ENCODE measurements around the gene CCKAR. TPM values are rescaled to one million over a fixed set of nuclear protein-coding genes. Genes with fewer than 3 reads are reported as not detected.

Gene CCKAR, protein sequence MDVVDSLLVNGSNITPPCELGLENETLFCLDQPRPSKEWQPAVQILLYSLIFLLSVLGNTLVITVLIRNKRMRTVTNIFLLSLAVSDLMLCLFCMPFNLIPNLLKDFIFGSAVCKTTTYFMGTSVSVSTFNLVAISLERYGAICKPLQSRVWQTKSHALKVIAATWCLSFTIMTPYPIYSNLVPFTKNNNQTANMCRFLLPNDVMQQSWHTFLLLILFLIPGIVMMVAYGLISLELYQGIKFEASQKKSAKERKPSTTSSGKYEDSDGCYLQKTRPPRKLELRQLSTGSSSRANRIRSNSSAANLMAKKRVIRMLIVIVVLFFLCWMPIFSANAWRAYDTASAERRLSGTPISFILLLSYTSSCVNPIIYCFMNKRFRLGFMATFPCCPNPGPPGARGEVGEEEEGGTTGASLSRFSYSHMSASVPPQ
- not detected for total RNA-seq

GRCh38 chr4:26490111-26490959 is at the start of gene CCKAR:
TSS of gene CCKAR (minus strand) at chr4:26490484. CDS start at chr4:26490267, 217 bp downstream.
- H3K27me3 ChIP-seq = no peaks in the 10 kb centered on the region
- intact Hi-C loops (cut with DNase I) = no loop called here
- H3K9ac ChIP-seq (ENCODE audit: low read depth in 2 of 2, low read length in 2 of 2) = no peak within 1 kb of the TSS
- H3K36me3 ChIP-seq = no peaks in the 10 kb centered on the region
- H3K4me3 ChIP-seq = no peak within 1 kb of the TSS
- H3K9me3 ChIP-seq = no peaks in the 10 kb centered on the region
- no peak for DNase-seq
- TF ChIP-seq, protein P1, sequence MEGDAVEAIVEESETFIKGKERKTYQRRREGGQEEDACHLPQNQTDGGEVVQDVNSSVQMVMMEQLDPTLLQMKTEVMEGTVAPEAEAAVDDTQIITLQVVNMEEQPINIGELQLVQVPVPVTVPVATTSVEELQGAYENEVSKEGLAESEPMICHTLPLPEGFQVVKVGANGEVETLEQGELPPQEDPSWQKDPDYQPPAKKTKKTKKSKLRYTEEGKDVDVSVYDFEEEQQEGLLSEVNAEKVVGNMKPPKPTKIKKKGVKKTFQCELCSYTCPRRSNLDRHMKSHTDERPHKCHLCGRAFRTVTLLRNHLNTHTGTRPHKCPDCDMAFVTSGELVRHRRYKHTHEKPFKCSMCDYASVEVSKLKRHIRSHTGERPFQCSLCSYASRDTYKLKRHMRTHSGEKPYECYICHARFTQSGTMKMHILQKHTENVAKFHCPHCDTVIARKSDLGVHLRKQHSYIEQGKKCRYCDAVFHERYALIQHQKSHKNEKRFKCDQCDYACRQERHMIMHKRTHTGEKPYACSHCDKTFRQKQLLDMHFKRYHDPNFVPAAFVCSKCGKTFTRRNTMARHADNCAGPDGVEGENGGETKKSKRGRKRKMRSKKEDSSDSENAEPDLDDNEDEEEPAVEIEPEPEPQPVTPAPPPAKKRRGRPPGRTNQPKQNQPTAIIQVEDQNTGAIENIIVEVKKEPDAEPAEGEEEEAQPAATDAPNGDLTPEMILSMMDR (IDR thresholded peaks at IDR 0.05) = no peak
- no peaks in the 10 kb centered on the region for H3K4me1 ChIP-seq
- H3K27ac ChIP-seq = no peak within 1 kb of the TSS

- no peaks in the 10 kb centered on the region for H3K27me3 ChIP-seq
- TF ChIP-seq, protein P1 (IDR thresholded peaks at IDR 0.05) = no peak
- no peak for DNase-seq
- H3K4me3 ChIP-seq = no peak overlapping the region
- H3K4me1 ChIP-seq = no peaks in the 10 kb centered on the region
- no peak overlapping the region for H3K27ac ChIP-seq
- H3K9ac ChIP-seq (ENCODE audit: low read depth in 2 of 2, low read length in 2 of 2) = no peak overlapping the region
- H3K9me3 ChIP-seq = no peaks in the 10 kb centered on the region
- H3K36me3 ChIP-seq = no peaks in the 10 kb centered on the region
- intact Hi-C loops (cut with DNase I) = no loop called here
Measured at GRCh38 chr4:26533685-26534084, 43.4 kb upstream of the CCKAR start.

GRCh38 chr4:26531491-26532116 is 41.3 kb upstream of the CCKAR start:
- Histone ChIP-seq H3K36me3 (no peaks in the 10 kb centered on the region), H3K27ac (no peak overlapping the region), H3K9me3 (no peaks in the 10 kb centered on the region), H3K4me1 (no peaks in the 10 kb centered on the region), H3K4me3 (no peak overlapping the region), H3K9ac (ENCODE audit: low read depth in 2 of 2, low read length in 2 of 2) (no peak overlapping the region), H3K27me3 (no peaks in the 10 kb centered on the region)
- intact Hi-C loops (cut with DNase I) = no loop called here
- TF ChIP-seq, protein P1 (IDR thresholded peaks at IDR 0.05) = no peak
- DNase-seq = no peak

- Histone ChIP-seq H3K36me3 (no peaks in the 10 kb centered on the region), H3K27me3 (no peaks in the 10 kb centered on the region), H3K4me3 (no peak overlapping the region), H3K4me1 (no peaks in the 10 kb centered on the region), H3K9ac (ENCODE audit: low read depth in 2 of 2, low read length in 2 of 2) (no peak overlapping the region), H3K27ac (no peak overlapping the region), H3K9me3 (no peaks in the 10 kb centered on the region)
- DNase-seq = no peak
- intact Hi-C loops (cut with DNase I) = no loop called here
- TF ChIP-seq, protein P1 (IDR thresholded peaks at IDR 0.05) = no peak
Measured at GRCh38 chr4:26530099-26530498, 39.8 kb upstream of the CCKAR start.

DNA sequence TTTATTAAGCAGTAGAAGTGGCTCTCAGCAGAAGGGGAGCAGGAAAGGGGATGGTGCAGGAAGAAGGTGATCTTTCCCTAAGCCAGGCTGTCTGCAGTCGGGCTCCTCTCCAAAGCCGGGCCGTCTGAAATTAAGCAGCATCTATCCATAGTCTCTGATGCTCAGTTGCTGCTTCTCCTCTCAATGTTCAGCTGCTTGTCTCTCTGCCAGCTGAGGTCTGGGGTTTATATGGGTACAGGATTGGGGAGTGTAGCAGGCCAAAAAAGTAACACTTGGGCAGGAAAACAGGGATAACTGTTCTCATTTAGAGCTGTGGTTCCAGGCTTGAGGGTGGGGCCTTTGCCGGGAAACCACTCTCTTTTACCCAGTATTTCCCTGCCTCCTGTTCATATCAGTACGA is 39.2 kb upstream of the CCKAR start:
- Histone ChIP-seq H3K4me1 (no peaks in the 10 kb centered on the region), H3K9ac (ENCODE audit: low read depth in 2 of 2, low read length in 2 of 2) (no peak overlapping the region), H3K27ac (no peak overlapping the region), H3K27me3 (no peaks in the 10 kb centered on the region), H3K4me3 (no peak overlapping the region), H3K9me3 (no peaks in the 10 kb centered on the region), H3K36me3 (no peaks in the 10 kb centered on the region)
- intact Hi-C loops (cut with DNase I) = no loop called here
- DNase-seq = no peak
- TF ChIP-seq, protein P1 (IDR thresholded peaks at IDR 0.05) = no peak
